Fibroblast of skin of right quadriceps (primary cell): ENCODE data around the gene OR51Q1.

Experiments
- DNase-seq: peaks from one replicate; pipeline ENCODE4 v3.0.0-alpha.2; 2013

Gene OR51Q1

GRCh38 chr11:5421811-5422210 lies at the start of gene OR51Q1:
Gene OR51Q1, plus strand, starts transcription at chr11:5422111. Its CDS starts 90 bp downstream, at chr11:5422201.
- no peak for DNase-seq

GRCh38 chr11:5380740-5381342 lies 41.1 kb upstream of the OR51Q1 start:
- peak; percentile 59 for DNase-seq

- no peak for DNase-seq
Observed at GRCh38 chr11:5383576-5383975, 38.3 kb upstream of the OR51Q1 start, which contains the start of gene OR51M1. Gene OR51M1, plus strand, starts transcription at chr11:5383812. Its CDS starts 5,587 bp downstream, at chr11:5389399.

GRCh38 chr11:5384335-5384734 lies 37.6 kb upstream of the OR51Q1 start:
- no peak for DNase-seq

- DNase-seq = no peak
Observed at GRCh38 chr11:5390210-5390609, 31.7 kb upstream of the OR51Q1 start.

GRCh38 chr11:5394091-5394490 lies 27.8 kb upstream of the OR51Q1 start:
- no peak for DNase-seq

- DNase-seq = no peak
Observed at GRCh38 chr11:5398936-5399335, 23.0 kb upstream of the OR51Q1 start.

GRCh38 chr11:5405173-5405572 lies 16.7 kb upstream of the OR51Q1 start:
- DNase-seq = no peak

- no peak for DNase-seq
Observed at GRCh38 chr11:5420993-5421392, 918 bp upstream of the OR51Q1 start.

GRCh38 chr11:5423131-5423530 lies 1.2 kb downstream of the OR51Q1 start:
- DNase-seq = no peak

GRCh38 chr11:5441414-5441813 lies 19.5 kb downstream of the OR51Q1 start, which contains the start of gene OR51I1:
Gene OR51I1, minus strand, starts transcription at chr11:5441514. Its CDS starts 0 bp downstream, at chr11:5441514.
- DNase-seq = no peak

GRCh38 chr11:5443835-5444393 lies 22.0 kb downstream of the OR51Q1 start:
- no peak for DNase-seq

GRCh38 chr11:5449023-5449422 lies 27.1 kb downstream of the OR51Q1 start, which contains the start of gene OR51I2:
Gene OR51I2, plus strand, starts transcription at chr11:5449323. Its CDS starts 4,166 bp downstream, at chr11:5453489.
- DNase-seq = no peak

- no peak for DNase-seq
Observed at GRCh38 chr11:5449432-5449831, 27.5 kb downstream of the OR51Q1 start.

- DNase-seq = no peak
Observed at GRCh38 chr11:5460983-5461621, 39.2 kb downstream of the OR51Q1 start.

GRCh38 chr11:5467527-5467926 lies 45.6 kb downstream of the OR51Q1 start:
- no peak for DNase-seq
